Activated CD8-positive, alpha-beta memory T cell treated with anti-CD3 and anti-CD28 coated beads for 1 hour (primary cell): ENCODE data around the gene MAMLD1.
"Not testable (repeated sequence)": the region's sequence is repeated elsewhere in the genome, so short reads cannot be mapped to it uniquely, and the experiment has no call there.

Source experiments
- DNase-seq, 2 donors: peaks; one replicate each; pipeline ENCODE4 v3.0.0-alpha.2; 2020; ENCODE audit warnings: low read depth in 1 of 2; ENCODE audit errors: extremely low read depth in 1 of 2

Gene MAMLD1

GRCh38 chrX:150362599-150363481 lies at the start of gene MAMLD1:
Gene MAMLD1, plus strand, starts transcription at chrX:150363317. Its CDS starts 82,200 bp downstream, at chrX:150445517.
- peak in 1 of 2 donors; percentile 38 for DNase-seq

GRCh38 chrX:150313514-150313913 lies 49.6 kb upstream of the MAMLD1 start:
- DNase-seq = no peak

GRCh38 chrX:150314186-150314585 lies 48.9 kb upstream of the MAMLD1 start:
- no peak for DNase-seq

- no peak for DNase-seq
Measured at GRCh38 chrX:150316564-150316963, 46.6 kb upstream of the MAMLD1 start.

GRCh38 chrX:150323020-150323419 lies 40.1 kb upstream of the MAMLD1 start:
- DNase-seq = no peak

- DNase-seq = no peak
Measured at GRCh38 chrX:150324035-150324728, 38.9 kb upstream of the MAMLD1 start.

- DNase-seq = no peak
Measured at GRCh38 chrX:150324919-150325318, 38.2 kb upstream of the MAMLD1 start.

- DNase-seq = no peak
Measured at GRCh38 chrX:150326541-150327247, 36.4 kb upstream of the MAMLD1 start.

- no peak for DNase-seq
Measured at GRCh38 chrX:150329282-150329681, 33.8 kb upstream of the MAMLD1 start.

GRCh38 chrX:150329868-150330267 lies 33.2 kb upstream of the MAMLD1 start:
- DNase-seq = no peak

GRCh38 chrX:150332023-150332422 lies 31.1 kb upstream of the MAMLD1 start:
- no peak for DNase-seq

- DNase-seq = no peak
Measured at GRCh38 chrX:150334100-150334499, 29.0 kb upstream of the MAMLD1 start.

GRCh38 chrX:150334981-150335380 lies 28.1 kb upstream of the MAMLD1 start:
- DNase-seq = no peak

GRCh38 chrX:150337026-150337425 lies 26.1 kb upstream of the MAMLD1 start:
- DNase-seq = no peak

- DNase-seq = no peak
Measured at GRCh38 chrX:150337536-150337935, 25.6 kb upstream of the MAMLD1 start.

- no peak for DNase-seq
Measured at GRCh38 chrX:150338615-150339014, 24.5 kb upstream of the MAMLD1 start.

GRCh38 chrX:150339736-150340135 lies 23.4 kb upstream of the MAMLD1 start:
- DNase-seq = no peak

- not testable (repeated sequence) for DNase-seq
Measured at GRCh38 chrX:150340326-150340725, 22.8 kb upstream of the MAMLD1 start.

- DNase-seq = no peak
Measured at GRCh38 chrX:150347471-150347870, 15.6 kb upstream of the MAMLD1 start.

GRCh38 chrX:150348365-150348764 lies 14.8 kb upstream of the MAMLD1 start:
- DNase-seq = no peak

GRCh38 chrX:150352114-150352513 lies 11.0 kb upstream of the MAMLD1 start:
- DNase-seq = no peak
